GM23248 (cell line): ENCODE measurements around the gene PSMB5. TPM values are rescaled to one million over a fixed set of nuclear protein-coding genes. Genes with fewer than 3 reads are reported as not detected.
A peak's percentile ranks its signal among the peaks of the same experiment; 100 is the strongest.

Experiments
- DNase-seq: peaks from one replicate; pipeline ENCODE4 v3.0.0-alpha.2; 2015
- H2AFZ ChIP-seq: fragments of 200-600 bp; sonication (generic); 2 replicates; pipeline ENCODE4 v1.6.1; 2016; ENCODE audit warnings: antibody characterized with exemption
- H3F3A ChIP-seq: fragments of 200-600 bp; sonication (generic); 2 replicates; pipeline ENCODE4 v1.6.1; 2016; ENCODE audit warnings: mild to moderate bottlenecking, antibody characterized with exemption, mixed run types; ENCODE audit not compliant: insufficient read depth
- H3K27ac ChIP-seq: fragments of 200-600 bp; sonication (generic); 2 replicates; pipeline ENCODE4 v1.5.1; 2016; ENCODE audit warnings: mild to moderate bottlenecking
- H3K27me3 ChIP-seq: fragments of 200-600 bp; sonication (generic); replicated peaks from 2 replicates; pipeline ENCODE4 v1.6.1; 2016; ENCODE audit warnings: mild to moderate bottlenecking; ENCODE audit not compliant: insufficient read depth
- H3K36me3 ChIP-seq: fragments of 200-600 bp; sonication (generic); 2 replicates; pipeline ENCODE4 v1.6.1; 2016; ENCODE audit warnings: low read depth, mild to moderate bottlenecking
- H3K4me1 ChIP-seq: fragments of 200-600 bp; sonication (generic); 2 replicates; pipeline ENCODE4 v1.6.1; 2016; ENCODE audit warnings: mild to moderate bottlenecking; ENCODE audit not compliant: insufficient read depth
- H3K4me2 ChIP-seq: fragments of 200-600 bp; sonication (generic); one replicate; pipeline ENCODE4 v1.6.1; 2016; ENCODE audit warnings: mild to moderate bottlenecking; ENCODE audit not compliant: unreplicated experiment
- H3K4me3 ChIP-seq: fragments of 200-600 bp; sonication (generic); 2 replicates; pipeline ENCODE4 v1.5.1; 2016; ENCODE audit warnings: mild to moderate bottlenecking
- H3K79me2 ChIP-seq: fragments of 200-600 bp; sonication (generic); 2 replicates; pipeline ENCODE4 v1.6.1; 2016; ENCODE audit warnings: mild to moderate bottlenecking; ENCODE audit not compliant: insufficient read depth
- H3K9ac ChIP-seq: fragments of 200-600 bp; sonication (generic); 2 replicates; pipeline ENCODE4 v1.6.1; 2016; ENCODE audit warnings: mild to moderate bottlenecking
- H3K9me2 ChIP-seq: fragments of 200-600 bp; sonication (generic); 2 replicates; pipeline ENCODE4 v1.6.1; 2016; ENCODE audit warnings: mixed run types, mild to moderate bottlenecking, moderate library complexity; ENCODE audit not compliant: insufficient read depth
- H3K9me3 ChIP-seq: fragments of 200-600 bp; sonication (generic); one replicate; pipeline ENCODE4 v1.6.1; 2017; ENCODE audit warnings: low read depth
- H4K20me1 ChIP-seq: fragments of 200-600 bp; sonication (generic); 2 replicates; pipeline ENCODE4 v1.6.0; 2016; ENCODE audit not compliant: insufficient read depth
- EZH2 ChIP-seq: fragments of 200-600 bp; sonication (generic); IDR thresholded peaks from 2 replicates; pipeline ENCODE4 v1.6.1; 2018; ENCODE audit warnings: antibody characterized with exemption, mild to moderate bottlenecking; ENCODE audit not compliant: insufficient read depth, poor library complexity, severe bottlenecking
- EZH2phosphoT487 ChIP-seq: fragments of 200-600 bp; sonication (generic); IDR thresholded peaks from 2 replicates; pipeline ENCODE4 v1.6.1; 2018; ENCODE audit warnings: antibody characterized with exemption, moderate library complexity, mild to moderate bottlenecking, low read depth; ENCODE audit not compliant: insufficient read depth
- WGBS, 2 experiments: methylation state at CpG; one replicate each; pipeline ENCODE4 v1.1.6; 2015 to 2017; ENCODE audit warnings: low lambda C conversion rate in 2 of 2, low coverage in 1 of 2; ENCODE audit errors: missing lambda C conversion rate in 2 of 2; 5-methylcytosine and 5-hydroxymethylcytosine counted together
- in situ Hi-C: fragments of 300-500 bp; cut with MboI; formaldehyde crosslinking; loops from 2 replicates; pipeline ENCODE4 v1.15.0; 2020
- polyA plus RNA-seq: library from polyadenylated mRNA; unstranded; fragments of >200 nt; fragmentation: Nextera tagmentation; extraction: Ambion mirVana; gene quantifications from 2 replicates; pipeline ENCODE4 v1.2.1, GENCODE V29; 2016
- total RNA-seq: library from RNA; depleted of rRNA; stranded (reverse); fragments of >200 nt; shearing (Covaris generic); gene quantifications from 2 replicates; pipeline ENCODE4 v1.2.3, GENCODE V29; 2014

The PSMB5 gene
- total and polyA plus RNA-seq, 2 experiments from 2014 or later = 263 to 274 TPM

DNA sequence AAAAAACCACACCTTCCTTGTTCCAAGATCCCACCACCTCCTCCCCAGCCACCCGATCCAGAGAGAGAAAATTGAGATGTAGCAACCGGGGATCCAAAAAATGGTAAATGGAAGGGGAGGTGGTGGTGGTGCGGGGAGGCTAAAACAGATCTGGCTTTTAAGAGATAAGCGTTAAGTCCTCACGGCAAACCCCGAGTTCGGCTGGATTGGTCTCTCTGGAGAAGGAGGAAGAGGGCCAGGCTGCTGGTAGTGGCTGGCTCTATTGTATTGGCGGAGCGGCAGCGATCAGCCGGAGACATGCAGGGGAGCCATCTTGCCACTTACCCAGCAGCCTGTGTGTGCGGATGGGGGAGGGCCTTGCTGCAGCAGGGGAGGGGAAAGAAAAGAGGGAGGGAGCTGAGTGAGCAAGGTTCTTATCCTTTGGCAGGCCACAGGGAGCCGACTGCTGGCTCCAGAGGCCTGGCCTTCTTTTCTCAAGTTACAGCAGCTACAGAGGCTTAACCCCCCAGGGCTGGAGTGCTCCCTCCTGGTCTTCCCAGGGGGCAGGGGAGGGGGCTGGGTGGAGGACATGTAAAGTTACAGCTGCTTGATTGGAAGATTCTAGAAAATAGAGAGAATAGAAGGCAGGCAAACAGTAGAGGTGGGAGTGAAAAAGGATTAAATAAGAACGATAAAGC lies 36.7 kb upstream of the PSMB5 start:
- Histone ChIP-seq H3K36me3 (peaks cover 30% of the 10 kb centered on the region), H3K79me2 (peaks cover 97% of the 10 kb centered on the region)
- TF ChIP-seq EZH2 (no peak), EZH2phosphoT487 (no peak)

GRCh38 chr14:23070262-23071129 lies 35.8 kb upstream of the PSMB5 start:
- peak overlapping the region; percentile 97 for H3K4me3 ChIP-seq
- in situ Hi-C loops = no loop called here
- WGBS, 2 experiments = 6 to 8% methylated on average over 10 of the region's 10 CpGs
- peak; percentile 43 for DNase-seq
- peaks cover 5% of the 10 kb centered on the region; the same call in 1 of the 2 replicates for H4K20me1 ChIP-seq
- peaks cover 97% of the 10 kb centered on the region for H3K79me2 ChIP-seq
- H3K36me3 ChIP-seq = peaks cover 33% of the 10 kb centered on the region
- peak overlapping the region; percentile 95 for H3K9ac ChIP-seq
- H2AFZ ChIP-seq = no peak overlapping the region
- peak overlapping the region; percentile 71 for H3K27ac ChIP-seq
- peaks cover 51% of the 10 kb centered on the region for H3F3A ChIP-seq
- TF ChIP-seq EZH2phosphoT487 = no peak
- no peak for TF ChIP-seq EZH2
- no peaks in the 10 kb centered on the region for H3K27me3 ChIP-seq
- H3K4me2 ChIP-seq = peak overlapping the region; percentile 97
- peaks cover 21% of the 10 kb centered on the region for H3K4me1 ChIP-seq
- no peaks in the 10 kb centered on the region for H3K9me3 ChIP-seq
- no peaks in the 10 kb centered on the region for H3K9me2 ChIP-seq

More for the DNA sequence above, 36.7 kb upstream of the PSMB5 start:
- Histone ChIP-seq H3K9ac (peak overlapping the region; percentile 95), H3K4me1 (peaks cover 21% of the 10 kb centered on the region), H3K9me2 (no peaks in the 10 kb centered on the region), H3K9me3 (no peaks in the 10 kb centered on the region), H2AFZ (peak overlapping the region; percentile 60), H3F3A (peaks cover 43% of the 10 kb centered on the region), H3K4me3 (peak overlapping the region; percentile 97), H3K27ac (peak overlapping the region; percentile 71), H3K27me3 (no peaks in the 10 kb centered on the region), H3K4me2 (peak overlapping the region; percentile 97), H4K20me1 (peaks cover 5% of the 10 kb centered on the region; the same call in 1 of the 2 replicates)
- in situ Hi-C loops = no loop called here
- WGBS, 2 experiments = 3 to 5% methylated on average over 14 of the region's 14 CpGs
- DNase-seq = peak; percentile 96

- no peak for DNase-seq
- peaks cover 36% of the 10 kb centered on the region for H3K36me3 ChIP-seq
- H3K4me2 ChIP-seq = peak overlapping the region; percentile 26
- TF ChIP-seq EZH2 (no peak), EZH2phosphoT487 (no peak)
- H4K20me1 ChIP-seq = peaks cover 5% of the 10 kb centered on the region; the same call in 1 of the 2 replicates
- peak overlapping the region; percentile 24; the same call in 1 of the 2 replicates for H3K9ac ChIP-seq
- peaks cover 21% of the 10 kb centered on the region for H3K4me1 ChIP-seq
- no peak overlapping the region for H3K4me3 ChIP-seq
- H3K9me2 ChIP-seq = no peaks in the 10 kb centered on the region
- no peak overlapping the region for H3K27ac ChIP-seq
- 86 to 97% methylated on average over 4 of the region's 4 CpGs for WGBS, 2 experiments
- H2AFZ ChIP-seq = no peak overlapping the region
- H3F3A ChIP-seq = peaks cover 59% of the 10 kb centered on the region
- peaks cover 97% of the 10 kb centered on the region for H3K79me2 ChIP-seq
- in situ Hi-C loops = no loop called here
- H3K27me3 ChIP-seq = no peaks in the 10 kb centered on the region
- no peaks in the 10 kb centered on the region for H3K9me3 ChIP-seq
Measured at GRCh38 chr14:23069413-23069806, 34.7 kb upstream of the PSMB5 start.

DNA sequence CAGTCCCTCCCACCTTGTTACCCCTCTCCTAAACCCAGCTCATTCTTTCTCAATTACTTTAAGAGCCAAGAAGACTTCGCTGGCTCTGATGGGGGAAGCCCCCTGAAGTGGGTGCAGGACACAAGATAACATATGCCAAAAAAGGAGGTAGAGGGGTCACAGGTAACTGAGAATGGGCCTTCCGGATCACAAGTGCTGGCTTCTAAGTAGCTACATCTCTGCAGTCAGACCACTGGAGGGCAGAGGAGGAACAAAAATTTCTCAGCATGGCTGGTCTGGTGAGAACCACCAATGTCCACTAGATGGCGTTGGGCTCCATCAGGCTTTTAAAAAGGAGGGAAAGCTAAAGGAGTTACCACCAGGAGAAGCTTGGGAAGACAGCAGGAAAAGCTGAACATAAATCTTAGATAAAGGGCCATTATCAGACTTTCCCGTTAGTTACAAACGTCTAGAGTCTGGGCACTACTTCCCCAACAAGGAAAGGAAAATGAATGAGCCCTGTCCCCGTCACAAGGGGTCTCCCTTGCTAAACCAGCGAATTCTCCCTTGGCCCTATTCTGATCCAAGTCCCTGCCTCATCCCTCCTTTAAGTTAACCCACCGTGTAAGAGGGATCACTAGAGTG lies 34.2 kb upstream of the PSMB5 start:
- peaks cover 5% of the 10 kb centered on the region; the same call in 1 of the 2 replicates for H4K20me1 ChIP-seq
- DNase-seq = peak; percentile 92
- WGBS, 2 experiments = 22 to 24% methylated on average over 8 of the region's 8 CpGs
- H3K4me3 ChIP-seq = peak overlapping the region; percentile 24; the same call in 1 of the 2 replicates
- H3K9me2 ChIP-seq = no peaks in the 10 kb centered on the region
- no peaks in the 10 kb centered on the region for H3K9me3 ChIP-seq
- H3K27me3 ChIP-seq = no peaks in the 10 kb centered on the region
- peaks cover 40% of the 10 kb centered on the region for H3K36me3 ChIP-seq
- 0 out of 2 replicates have a peak overlapping the region, but pooled peaks have one; percentile 29 for H3K9ac ChIP-seq
- in situ Hi-C loops = no loop called here
- peaks cover 62% of the 10 kb centered on the region for H3F3A ChIP-seq
- H3K27ac ChIP-seq = no peak overlapping the region
- peak overlapping the region; percentile 47 for H3K4me2 ChIP-seq
- peaks cover 97% of the 10 kb centered on the region for H3K79me2 ChIP-seq
- H2AFZ ChIP-seq = no peak overlapping the region
- peaks cover 21% of the 10 kb centered on the region for H3K4me1 ChIP-seq
- TF ChIP-seq EZH2phosphoT487 (no peak), EZH2 (no peak)
